Ovary (tissue), 9 donors: ENCODE measurements around the gene COL15A1. TPM values are rescaled to one million over a fixed set of nuclear protein-coding genes. Genes with fewer than 3 reads are reported as not detected.

Experiments
- DNase-seq, 5 donors: peaks; one replicate each; pipeline ENCODE4 v3.0.0-alpha.2; 2019 to 2020
- H3K27ac ChIP-seq, 2 donors: fragments of 200-600 bp; one replicate each; pipeline versions ENCODE4 v1.5.1 to v1.8.0; 2019 to 2022
- H3K27me3 ChIP-seq: fragments of 200-600 bp; one replicate; pipeline ENCODE4 v1.8.0; 2022
- H3K36me3 ChIP-seq: fragments of 200-600 bp; sonication (generic); one replicate; pipeline ENCODE4 v1.5.1; 2019
- H3K4me1 ChIP-seq: one replicate; pipeline ENCODE4 v1.8.1; 2013; ENCODE audit warnings: mild to moderate bottlenecking, moderate library complexity; ENCODE audit not compliant: insufficient read depth
- H3K4me3 ChIP-seq: fragments of 200-600 bp; sonication (generic); one replicate; pipeline ENCODE4 v1.5.1; 2017
- H3K9me3 ChIP-seq, 2 donors: fragments of 200-600 bp in 1 of 2; sonication (generic) in 1 of 2; one replicate each; pipeline versions ENCODE4 v1.5.1 to v1.8.1; 2013 to 2019; ENCODE audit warnings: mild to moderate bottlenecking in 1 of 2, moderate library complexity in 1 of 2
- EP300 ChIP-seq: sonication (generic); formaldehyde crosslinking; IDR thresholded peaks from one replicate; pipeline ENCODE4 v1.6.1; 2017; ENCODE audit warnings: antibody characterized with exemption
- POLR2A ChIP-seq: fragments of 450-650 bp; IDR thresholded peaks from one replicate; pipeline ENCODE4 v1.6.1; 2017; ENCODE audit warnings: antibody characterized with exemption, mild to moderate bottlenecking, moderate library complexity
- whole genome bisulfite sequencing, 3 donors: extraction: QIAGEN DNeasy Blood & Tissue Kit in 1 of 3; methylation state at CpG; one replicate each; pipeline versions ENCODE4 v1.1.5 to v1.1.7; 2013 to 2017; 5-methylcytosine and 5-hydroxymethylcytosine counted together
- intact Hi-C, 4 donors: fragments of 100-400 bp; cut with DNase I; formaldehyde crosslinking; loops; one replicate each; pipeline versions ENCODE4 v1.11.0 to v1.15.1; 2022 to 2023
- polyA plus RNA-seq, 2 donors: library from polyadenylated mRNA; stranded (reverse); fragments of 200-250 nt in 1 of 2; fragments of 350-450 nt in 1 of 2; fragmentation: Illumina TruSeq in 1 of 2; extraction: RNeasy Lipid Tissue Mini Kit (QIAGEN cat#74804) in 1 of 2; gene quantifications; one replicate each; pipeline ENCODE4 v1.2.3, GENCODE V29; 2013 to 2014
- total RNA-seq, 7 donors: library from RNA; depleted of rRNA in 2 of 7; stranded (reverse); fragments of >200 nt in 2 of 7; fragmentation: NEBNext Ultra II Directional in 3 of 7; extraction: Animal tissue kit (Norgen Biotek cat#: 25700) in 3 of 7; gene quantifications; one replicate each; pipeline versions ENCODE4 v1.1.0 to v1.2.4, GENCODE V29; 2016 to 2023
- TF ChIP-seq, protein P1 (sequence below), 3 donors: fragments of 450-650 bp in 2 of 3; fragments of 200-600 bp in 1 of 3; IDR thresholded peaks; one replicate each; pipeline versions ENCODE4 v1.5.1 to v1.8.0; 2016 to 2022; ENCODE audit warnings: antibody characterized with exemption in 3 of 3, mild to moderate bottlenecking in 1 of 3
- donor health status: DM: no; HTN: no; CAD: no; lungs with moderate emphysema.
- donor health status: DM: no; HTN: no; CAD: no.
- donor health status: Bipolar disorder and iron deficiency.
- donor health status: DM: yes; HTN: yes; CAD: no.
- donor health status: DM: no; HTN: no; CAD: no.
- donor health status: DM: yes; HTN: yes; CAD: no.

COL15A1 gene
- total and polyA plus RNA-seq, 9 donors, result 12.8 to 195 (median 48.6) TPM

DNA sequence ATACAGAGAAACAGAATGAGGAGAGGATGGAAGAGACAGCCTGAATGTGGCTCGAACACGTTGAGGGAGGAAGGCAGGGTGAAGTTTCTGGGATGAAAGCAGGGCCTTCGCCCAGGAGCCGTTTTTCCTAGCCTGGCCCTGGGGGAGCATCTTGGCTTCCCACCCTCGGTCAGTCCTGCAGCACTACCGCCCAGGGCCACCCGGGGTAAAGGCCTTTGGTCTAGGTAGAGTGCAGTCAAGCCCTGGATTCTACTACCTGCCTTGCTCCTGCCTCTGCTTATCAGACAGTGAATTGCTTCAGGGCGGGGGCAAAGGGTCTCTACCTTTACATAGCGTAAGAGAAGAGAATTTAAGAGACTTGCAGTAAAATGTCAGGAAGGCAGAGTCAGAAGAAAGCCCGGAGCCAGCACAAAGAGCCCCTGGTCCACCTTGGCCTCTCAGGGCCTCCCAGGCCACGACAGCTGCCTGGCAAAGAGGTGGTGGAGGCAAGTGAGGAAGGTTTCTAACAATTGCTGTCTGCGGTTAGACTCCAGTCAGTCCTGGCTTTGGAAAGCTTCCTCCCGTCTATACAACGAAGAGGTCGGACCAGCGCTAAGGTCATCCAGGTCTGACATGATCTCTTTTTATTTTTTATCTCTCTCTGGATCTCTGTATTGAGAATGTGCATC is 17.9 kb downstream of the COL15A1 start:
- Histone ChIP-seq H3K27ac (no peak overlapping the region), H3K36me3 (no peaks in the 10 kb centered on the region), H3K9me3 (no peaks in the 10 kb centered on the region), H3K4me3 (no peak overlapping the region), H3K27me3 (no peaks in the 10 kb centered on the region), H3K4me1 (peaks cover 9% of the 10 kb centered on the region)
- TF ChIP-seq, protein P1, sequence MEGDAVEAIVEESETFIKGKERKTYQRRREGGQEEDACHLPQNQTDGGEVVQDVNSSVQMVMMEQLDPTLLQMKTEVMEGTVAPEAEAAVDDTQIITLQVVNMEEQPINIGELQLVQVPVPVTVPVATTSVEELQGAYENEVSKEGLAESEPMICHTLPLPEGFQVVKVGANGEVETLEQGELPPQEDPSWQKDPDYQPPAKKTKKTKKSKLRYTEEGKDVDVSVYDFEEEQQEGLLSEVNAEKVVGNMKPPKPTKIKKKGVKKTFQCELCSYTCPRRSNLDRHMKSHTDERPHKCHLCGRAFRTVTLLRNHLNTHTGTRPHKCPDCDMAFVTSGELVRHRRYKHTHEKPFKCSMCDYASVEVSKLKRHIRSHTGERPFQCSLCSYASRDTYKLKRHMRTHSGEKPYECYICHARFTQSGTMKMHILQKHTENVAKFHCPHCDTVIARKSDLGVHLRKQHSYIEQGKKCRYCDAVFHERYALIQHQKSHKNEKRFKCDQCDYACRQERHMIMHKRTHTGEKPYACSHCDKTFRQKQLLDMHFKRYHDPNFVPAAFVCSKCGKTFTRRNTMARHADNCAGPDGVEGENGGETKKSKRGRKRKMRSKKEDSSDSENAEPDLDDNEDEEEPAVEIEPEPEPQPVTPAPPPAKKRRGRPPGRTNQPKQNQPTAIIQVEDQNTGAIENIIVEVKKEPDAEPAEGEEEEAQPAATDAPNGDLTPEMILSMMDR (IDR thresholded peaks at IDR 0.05), result no peak
- TF ChIP-seq EP300 (no peak), POLR2A (no peak)
- WGBS, 3 donors, result 64 to 76% (median 75%) methylated on average over 16 of the region's 16 CpGs
- intact Hi-C loops, result no loop called here
- DNase-seq, result peak in 1 of 5 donors; percentile 27

DNA sequence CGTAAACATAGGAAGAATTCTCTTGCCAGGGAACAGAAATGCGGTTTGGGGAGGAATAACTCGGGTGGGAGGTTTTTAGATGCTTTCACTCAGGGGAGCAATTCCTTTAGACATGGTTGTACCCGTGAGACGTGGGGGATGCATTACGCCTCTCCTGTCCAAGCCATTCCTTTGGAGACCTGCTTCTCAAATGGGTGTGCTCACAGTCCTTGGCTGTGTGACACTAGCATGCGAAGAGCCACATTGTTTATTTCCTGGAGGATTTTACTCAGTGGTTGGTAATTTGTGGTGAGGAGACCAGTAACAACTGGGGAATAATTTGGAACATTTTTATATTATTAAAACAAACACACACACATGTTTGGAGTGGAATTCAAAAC is 18.5 kb downstream of the COL15A1 start:
- no peak overlapping the region for H3K27ac ChIP-seq
- H3K4me1 ChIP-seq, result peaks cover 9% of the 10 kb centered on the region
- TF ChIP-seq POLR2A (no peak), EP300 (no peak)
- TF ChIP-seq, protein P1 (IDR thresholded peaks at IDR 0.05), result no peak
- peak in 1 of 5 donors; percentile 32 for DNase-seq
- no peaks in the 10 kb centered on the region for H3K9me3 ChIP-seq
- H3K36me3 ChIP-seq, result no peaks in the 10 kb centered on the region
- no peak overlapping the region for H3K4me3 ChIP-seq
- whole genome bisulfite sequencing, 3 donors, result 19 to 36% (median 20%) methylated on average over 7 of the region's 7 CpGs
- H3K27me3 ChIP-seq, result no peaks in the 10 kb centered on the region
- intact Hi-C loops, result no loop called here

DNA sequence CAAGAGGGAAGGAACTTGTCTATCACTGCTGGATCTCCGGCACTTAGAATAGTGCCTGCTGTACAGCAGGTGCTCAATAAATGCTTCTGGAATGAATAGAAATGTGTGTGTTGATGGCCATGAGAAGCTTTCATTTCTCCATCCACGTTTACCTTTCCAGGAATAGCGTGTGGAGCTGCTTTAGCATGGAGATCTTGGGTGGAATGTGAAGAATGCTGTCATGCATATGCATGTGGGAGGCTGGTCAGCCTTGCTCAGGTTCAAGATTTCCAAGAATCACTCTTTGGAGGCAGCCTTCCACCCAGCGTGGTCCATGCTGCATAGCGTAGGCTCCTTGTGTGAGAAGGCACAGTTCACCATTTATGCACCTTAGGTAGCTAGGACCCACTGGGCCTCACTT is 19.2 kb downstream of the COL15A1 start:
- intact Hi-C loops, result no loop called here

DNA sequence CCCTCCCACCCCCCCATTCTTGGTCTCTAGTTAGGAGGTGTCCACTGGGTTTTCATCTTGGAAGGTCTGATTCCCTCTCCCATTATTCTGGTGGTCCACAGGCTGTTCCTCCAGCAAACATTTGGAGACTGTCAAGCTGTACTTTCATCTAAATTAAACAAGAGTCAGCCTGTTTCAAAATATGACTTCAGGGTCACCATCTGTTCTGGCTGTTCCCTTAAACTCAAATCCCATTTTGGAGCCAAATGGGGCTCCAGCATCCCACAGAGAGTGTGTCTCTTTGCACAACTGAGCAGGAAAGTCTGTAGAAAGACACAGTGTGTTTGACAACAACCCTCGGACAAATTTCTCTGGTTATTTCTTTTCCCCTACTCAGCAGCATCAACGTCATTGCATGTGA is 20.5 kb downstream of the COL15A1 start:
- DNase-seq, result no peak
- Histone ChIP-seq H3K4me3 (no peak overlapping the region), H3K27ac (no peak overlapping the region), H3K4me1 (peaks cover 9% of the 10 kb centered on the region), H3K27me3 (no peaks in the 10 kb centered on the region), H3K9me3 (no peaks in the 10 kb centered on the region), H3K36me3 (no peaks in the 10 kb centered on the region)
- intact Hi-C loops, result no loop called here
- WGBS, 3 donors, result 18 to 42% (median 33%) methylated on average over 2 of the region's 2 CpGs
- TF ChIP-seq POLR2A (no peak), EP300 (no peak)
- TF ChIP-seq, protein P1 (IDR thresholded peaks at IDR 0.05), result no peak

More for the DNA sequence above, 19.2 kb downstream of the COL15A1 start:
- H3K4me1 ChIP-seq, result peaks cover 9% of the 10 kb centered on the region
- TF ChIP-seq EP300, result no peak
- no peak for TF ChIP-seq POLR2A
- TF ChIP-seq, protein P1 (IDR thresholded peaks at IDR 0.05), result no peak
- H3K36me3 ChIP-seq, result no peaks in the 10 kb centered on the region
- no peaks in the 10 kb centered on the region for H3K9me3 ChIP-seq
- H3K27ac ChIP-seq, result no peak overlapping the region
- peak in 1 of 5 donors; percentile 28 for DNase-seq
- H3K4me3 ChIP-seq, result no peak overlapping the region
- H3K27me3 ChIP-seq, result no peaks in the 10 kb centered on the region
- WGBS, 3 donors, result 46 to 62% (median 54%) methylated on average over 5 of the region's 5 CpGs
